B cell (primary cell): ENCODE measurements around the gene TOM1L2. TPM values are rescaled to one million over a fixed set of nuclear protein-coding genes. Genes with fewer than 3 reads are reported as not detected.

Source experiments
- ATAC-seq: fragments of 200-7000 bp; cut with Tn5 transposase; one replicate; pipeline ENCODE4 v1.10.0; 2021; ENCODE audit warnings: low read depth, mild to moderate bottlenecking, moderate number of reproducible peaks, moderate library complexity
- CTCF ChIA-PET: fragments of 350-600 bp; sonication (Branson Sonifier 250); formaldehyde crosslinking; loops from one replicate; lab custom pipeline; 2021; ENCODE audit warnings: antibody characterized with exemption, inconsistent platforms; lab: Charles Lee
- POLR2A ChIA-PET: fragments of 350-600 bp; sonication (Branson Sonifier 250); formaldehyde crosslinking; loops from one replicate; lab custom pipeline; 2021; ENCODE audit warnings: antibody characterized with exemption; lab: Charles Lee
- DNase-seq: peaks from one replicate; pipeline ENCODE4 v3.0.0; 2013
- H2AFZ ChIP-seq: 2 replicates; pipeline ENCODE4 v1.6.1; 2012; ENCODE audit warnings: mild to moderate bottlenecking, low read depth, low read length; ENCODE audit not compliant: insufficient read depth, poor library complexity, severe bottlenecking
- H3K27ac ChIP-seq, 2 donors: 1 replicate in 1 of 2; 2 replicates in 1 of 2; pipeline ENCODE4 v1.5.1; 2012 to 2013; ENCODE audit warnings: low read length in 2 of 2, mild to moderate bottlenecking in 2 of 2, moderate library complexity in 1 of 2
- H3K27me3 ChIP-seq, 4 experiments: fragments of 200-600 bp in 1 of 4; sonication (generic) in 1 of 4; replicated peaks in 1 of 4; 1 replicate in 2 of 4; 2 replicates in 2 of 4; pipeline versions ENCODE4 v1.6.1 to v1.7.0; 2013 to 2016; ENCODE audit warnings: low read length in 3 of 4, mild to moderate bottlenecking in 2 of 4, mixed read lengths in 1 of 4, moderate library complexity in 1 of 4; ENCODE audit not compliant: insufficient read depth in 4 of 4, control insufficient read depth in 3 of 4; ENCODE audit errors: control extremely low read depth in 1 of 4
- H3K36me3 ChIP-seq, 2 experiments: replicated peaks in 1 of 2; 1 replicate in 1 of 2; 2 replicates in 1 of 2; pipeline versions ENCODE4 v1.6.1 to v1.7.1; 2013; ENCODE audit warnings: low read length in 1 of 2; ENCODE audit not compliant: insufficient read depth in 2 of 2, control insufficient read depth in 1 of 2; ENCODE audit errors: control extremely low read depth in 1 of 2, extremely low read depth in 1 of 2
- H3K4me1 ChIP-seq, 2 donors: fragments of 200-600 bp in 1 of 2; sonication (generic) in 1 of 2; 1 replicate in 1 of 2; 2 replicates in 1 of 2; pipeline versions ENCODE4 v1.5.1 to v1.6.1; 2013 to 2017; ENCODE audit warnings: low read length in 2 of 2; ENCODE audit not compliant: control insufficient read depth in 2 of 2, insufficient read depth in 2 of 2
- H3K4me2 ChIP-seq: replicated peaks from 2 replicates; pipeline ENCODE3; 2012; ENCODE audit warnings: mild to moderate bottlenecking, low read depth, low read length; ENCODE audit not compliant: poor library complexity, severe bottlenecking
- H3K4me3 ChIP-seq, 5 experiments: fragments of 200-600 bp in 1 of 5; sonication (generic) in 1 of 5; 1 replicate in 3 of 5; 2 replicates in 2 of 5; pipeline versions ENCODE4 v1.5.1 to v1.7.0; 2011 to 2016; ENCODE audit warnings: low read length in 4 of 5, mild to moderate bottlenecking in 4 of 5, low read depth in 2 of 5, control low read depth in 1 of 5, moderate library complexity in 1 of 5; ENCODE audit not compliant: insufficient read depth in 1 of 5; ENCODE audit errors: control extremely low read depth in 1 of 5, extremely low read depth in 1 of 5
- H3K79me2 ChIP-seq: fragments of 200-600 bp; sonication (generic); one replicate; pipeline ENCODE4 v1.6.0; 2016; ENCODE audit warnings: low read length; ENCODE audit not compliant: control insufficient read depth, insufficient read depth
- H3K9ac ChIP-seq: fragments of 200-600 bp; sonication (generic); 2 replicates; pipeline ENCODE4 v1.6.1; 2017; ENCODE audit warnings: mild to moderate bottlenecking, low read length, moderate library complexity
- H3K9me3 ChIP-seq, 3 donors: one replicate each; pipeline versions ENCODE4 v1.6.1 to v1.7.1; 2013; ENCODE audit warnings: low read length in 2 of 3; ENCODE audit not compliant: control insufficient read depth in 2 of 3, insufficient read depth in 1 of 3; ENCODE audit errors: control extremely low read depth in 1 of 3
- H4K20me1 ChIP-seq: 2 replicates; pipeline ENCODE4 v1.6.0; 2012; ENCODE audit warnings: mild to moderate bottlenecking, low read length; ENCODE audit not compliant: insufficient read depth, control insufficient read depth, poor library complexity, severe bottlenecking
- H3K27ac Mint-ChIP-seq: one replicate; pipeline ENCODE4 v1.8.0; 2021; ENCODE audit warnings: mixed read lengths
- H3K27me3 Mint-ChIP-seq: one replicate; pipeline ENCODE4 v1.8.0; 2021; ENCODE audit warnings: mixed read lengths
- H3K4me1 Mint-ChIP-seq: one replicate; pipeline ENCODE4 v1.8.0; 2021; ENCODE audit warnings: mixed read lengths
- H3K4me3 Mint-ChIP-seq: one replicate; pipeline ENCODE4 v1.8.0; 2021; ENCODE audit warnings: mixed read lengths
- H3K9me3 Mint-ChIP-seq: one replicate; pipeline ENCODE4 v1.8.0; 2022; ENCODE audit warnings: mixed read lengths; ENCODE audit not compliant: insufficient read depth
- CTCF ChIP-seq: fragments of 200-600 bp; IDR thresholded peaks from one replicate; pipeline ENCODE4 v1.8.0; 2022; ENCODE audit warnings: antibody characterized with exemption, mild to moderate bottlenecking
- EZH2 ChIP-seq: IDR thresholded peaks from 2 replicates; pipeline ENCODE4 v1.6.1; 2012; ENCODE audit warnings: borderline replicate concordance, low read depth, mild to moderate bottlenecking, moderate library complexity, low read length; ENCODE audit not compliant: insufficient read depth, poor library complexity, severe bottlenecking
- WGBS: methylation state at CpG from one replicate; pipeline ENCODE4 v1.1.5; 2013; ENCODE audit warnings: missing lambda C conversion rate; ENCODE audit not compliant: insufficient coverage; 5-methylcytosine and 5-hydroxymethylcytosine counted together
- intact Hi-C: fragments of 100-400 bp; cut with micrococcal nuclease; formaldehyde crosslinking; loops from one replicate; pipeline ENCODE4 v1.10.0; 2022
- polyA plus RNA-seq: library from polyadenylated mRNA; depleted of rRNA; stranded (reverse); fragments of >200 nt; gene quantifications from 2 replicates; pipeline ENCODE4 v1.2.3, GENCODE V29; 2012
- total RNA-seq, 2 donors: library from RNA; stranded (reverse); fragments of 120-200 nt in 1 of 2; gene quantifications; 1 replicate in 1 of 2; 2 replicates in 1 of 2; pipeline versions ENCODE4 v1.2.3 to v1.2.4, GENCODE V29; 2013 to 2022

TOM1L2 gene
- total and polyA plus RNA-seq, 2 donors (not counting 1 experiment from before 2014, with no cell fraction given), result 25.1 to 29.7 TPM

DNA sequence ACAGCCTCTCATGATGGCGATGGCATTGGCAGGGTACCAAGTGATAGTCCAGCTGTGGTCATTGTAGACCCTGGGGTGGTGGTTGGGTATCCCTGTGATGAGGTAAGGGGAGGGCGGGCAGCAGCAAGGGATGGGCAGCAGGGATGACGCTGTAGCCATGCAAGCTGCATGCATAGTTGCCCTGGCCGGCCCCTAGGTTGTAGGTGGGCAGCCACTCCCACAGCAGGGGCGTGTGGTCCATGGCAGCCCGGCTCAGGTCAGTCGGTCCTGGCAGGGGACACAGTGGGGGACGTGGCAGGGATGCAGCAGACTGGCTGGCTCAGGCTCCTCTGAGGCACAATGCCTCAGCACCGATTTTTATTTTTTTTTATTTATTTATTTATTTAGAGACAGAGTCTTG, 9.1 kb upstream of the TOM1L2 start:
- Histone ChIP-seq H3K27ac (no peak overlapping the region), H3K79me2 (no peaks in the 10 kb centered on the region), H3K9me3 (peaks cover 0 to 8% (median 0%) of the 10 kb centered on the region in 3 donors), H3K36me3 (no peaks in the 10 kb centered on the region), H3K27me3 (no peaks in the 10 kb centered on the region), H3K4me2 (no peak overlapping the region), H3K9ac (no peak overlapping the region), H4K20me1 (no peaks in the 10 kb centered on the region), H3K4me3 (no peak overlapping the region), H3K4me1 (no peaks in the 10 kb centered on the region), H2AFZ (no peak overlapping the region)
- H3K9me3 Mint-ChIP-seq, result no peaks in the 10 kb centered on the region
- H3K4me1 Mint-ChIP-seq, result peaks cover 5% of the 10 kb centered on the region
- ChIA-PET CTCF (interaction anchor here (0.7 to 0.8 kb wide), 2 partner anchors 24 to 37 kb away, joined by 3 read pairs; no protein-coding TSS in a partner anchor), POLR2A (no interaction called here)
- DNase-seq (no peak), ATAC-seq (no peak)
- H3K27ac Mint-ChIP-seq, result no peak overlapping the region
- intact Hi-C loops, result no loop called here
- WGBS, result 89% methylated on average over 8 of the region's 9 CpGs
- no peaks in the 10 kb centered on the region for H3K27me3 Mint-ChIP-seq
- no peak for TF ChIP-seq EZH2
- TF ChIP-seq CTCF, result no peak
- H3K4me3 Mint-ChIP-seq, result no peak overlapping the region

DNA sequence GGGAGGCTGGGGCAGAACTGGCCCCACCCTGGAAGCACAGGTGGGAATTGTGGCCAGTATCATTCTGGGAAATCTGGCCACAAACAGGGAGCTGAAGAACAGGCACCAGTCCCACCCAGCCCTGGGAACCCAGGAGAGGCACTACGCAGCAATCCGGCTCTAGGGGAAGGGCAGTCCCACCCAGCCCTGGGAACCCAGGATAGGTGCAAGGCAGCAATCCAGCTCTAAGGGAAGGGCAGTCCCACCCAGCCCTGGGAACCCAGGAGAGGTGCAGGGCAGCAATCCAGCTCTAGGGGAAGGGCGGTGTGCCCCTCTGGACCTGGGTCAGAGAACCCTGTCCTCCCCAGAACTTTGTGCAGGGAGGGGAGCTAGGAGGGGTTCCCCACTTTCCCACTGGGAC, 7.6 kb upstream of the TOM1L2 start:
- H4K20me1 ChIP-seq, result no peaks in the 10 kb centered on the region

More for the DNA sequence above, 7.6 kb upstream of the TOM1L2 start:
- peaks cover 0 to 8% (median 0%) of the 10 kb centered on the region in 3 donors for H3K9me3 ChIP-seq
- Mint-ChIP-seq H3K27me3 (no peaks in the 10 kb centered on the region), H3K27ac (no peak overlapping the region), H3K4me1 (peaks cover 5% of the 10 kb centered on the region), H3K9me3 (no peaks in the 10 kb centered on the region), H3K4me3 (no peak overlapping the region)
- no peak overlapping the region for H3K9ac ChIP-seq
- POLR2A ChIA-PET, result no interaction called here
- no peaks in the 10 kb centered on the region for H3K36me3 ChIP-seq
- DNase-seq (no peak), ATAC-seq (no peak)
- WGBS, result 88% methylated on average over 3 of the region's 3 CpGs
- H3K4me2 ChIP-seq, result no peak overlapping the region
- no peak overlapping the region for H3K4me3 ChIP-seq
- CTCF ChIA-PET, result no interaction called here
- no peak overlapping the region for H3K27ac ChIP-seq
- H3K4me1 ChIP-seq, result no peaks in the 10 kb centered on the region
- no peaks in the 10 kb centered on the region for H3K79me2 ChIP-seq
- intact Hi-C loops, result loop anchor here (10.0 kb wide), 1 partner anchor 1995 kb away; the partner anchor contains the start of gene AKAP10
- no peaks in the 10 kb centered on the region for H3K27me3 ChIP-seq
- no peak overlapping the region for H2AFZ ChIP-seq
- no peak for TF ChIP-seq EZH2
- no peak for TF ChIP-seq CTCF
